ENCODE measurements around the gene SOD2. TPM values are rescaled to one million over a fixed set of nuclear protein-coding genes. Genes with fewer than 3 reads are reported as not detected.

Gene SOD2
- total RNA-seq, 1 experiment from 2014 or later: 69.5 TPM

- Histone ChIP-seq H3K9me3 (ENCODE audit: low read length) (no peaks in the 10 kb centered on the region), H3K4me3 (ENCODE audit: low read length) (peak overlapping the region; percentile 99), H3K9ac (ENCODE audit: low read length) (peak overlapping the region; percentile 97), H3K27me3 (ENCODE audit: low read length) (no peaks in the 10 kb centered on the region), H4K20me1 (ENCODE audit: low read length) (peaks cover 45% of the 10 kb centered on the region), H3K36me3 (ENCODE audit: low read depth, low read length) (peaks cover 15% of the 10 kb centered on the region; the same call in 1 of the 2 replicates), H2AFZ (ENCODE audit: low read length) (no peak overlapping the region), H3K9me2 (replicated peaks; ENCODE audit: low read length) (no peaks in the 10 kb centered on the region), H3K4me2 (ENCODE audit: low read length) (peak overlapping the region; percentile 89), H3K4me1 (ENCODE audit: insufficient read depth, low read length) (peaks cover 16% of the 10 kb centered on the region), H3K79me2 (ENCODE audit: low read length) (peaks cover 95% of the 10 kb centered on the region), H3K27ac (ENCODE audit: low read length) (peak overlapping the region; percentile 40; the same call in 1 of the 2 replicates), H3F3A (ENCODE audit: low read length, unreplicated experiment) (no peaks in the 10 kb centered on the region)
- TF ChIP-seq CTCF (conservative IDR thresholded peaks at IDR 0.05; ENCODE audit: low read depth, low read length) (no peak), EZH2 (IDR thresholded peaks at IDR 0.05; ENCODE audit: low read length, unreplicated experiment) (no peak), EZH2phosphoT487 (IDR thresholded peaks at IDR 0.05; ENCODE audit: borderline replicate concordance, low read length) (no peak)
- DNase-seq (peak; percentile 5), ATAC-seq (peak; percentile 29)
- intact Hi-C loops (cut with micrococcal nuclease): loop anchor here (2.0 kb wide), 2 partner anchors 31 to 61 kb away; partner anchors contain the start of gene TCP1
- POLR2A ChIA-PET (ENCODE audit: unreplicated experiment): no interaction called here
- CTCF ChIA-PET: no interaction called here
- no TSS peak for BruUV-seq (replicated peaks)
These were observed 34.8 kb upstream of the SOD2 start for GRCh38 chr6:159727717-159728445.

DNA sequence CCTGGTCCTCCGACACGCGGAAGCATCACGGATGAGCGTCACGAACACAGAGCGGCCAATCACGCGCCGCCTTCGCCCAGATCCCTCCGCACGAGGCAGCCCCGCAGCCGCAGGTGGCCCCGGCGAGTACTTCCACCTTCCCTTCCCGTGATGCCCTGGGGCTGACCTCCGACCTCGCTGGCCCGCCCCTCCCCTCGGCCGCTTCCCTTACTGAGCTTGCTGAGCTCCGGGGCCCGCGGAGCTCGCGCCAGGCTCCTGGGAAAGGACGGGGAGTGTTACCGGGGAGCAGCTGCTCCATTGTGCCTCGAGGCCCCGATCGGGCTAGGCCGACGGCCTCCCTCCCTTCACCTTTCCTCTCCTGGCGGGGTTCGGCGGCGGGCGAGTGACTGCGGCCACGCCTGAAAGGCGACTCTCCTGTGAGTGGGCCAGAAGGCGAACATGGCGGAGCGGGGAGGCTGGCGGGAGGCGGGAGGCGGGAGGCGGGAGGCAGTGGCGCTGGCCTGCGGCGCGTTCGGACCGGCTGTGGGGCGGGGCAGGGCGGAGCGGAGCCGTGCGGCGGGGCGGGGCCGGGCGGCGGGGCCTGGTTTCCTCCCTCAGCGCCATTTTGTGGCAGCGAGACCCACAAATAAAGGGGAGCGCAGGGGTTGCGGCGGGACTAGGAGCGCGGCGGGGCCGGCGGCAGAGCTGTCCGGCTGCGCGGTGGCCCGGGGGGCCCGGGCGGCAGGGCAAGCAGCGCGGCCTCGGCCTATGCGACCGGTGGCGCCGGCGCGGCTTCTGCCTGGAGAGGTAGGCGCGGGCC is 34.1 kb upstream of the SOD2 start, which contains the start of gene WTAP:
WTAP (plus strand) TSS at position 589 of the 799 bp plus-strand sequence. CDS start 8,760 bp downstream, outside the sequence.
- no peaks in the 10 kb centered on the region for H3F3A ChIP-seq (ENCODE audit: low read length, unreplicated experiment)
- no peaks in the 10 kb centered on the region for H3K9me3 ChIP-seq (ENCODE audit: low read length)
- ChIA-PET CTCF (interaction anchor here (0.6 kb wide), 1 partner anchor 1304 kb away, joined by 3 read pairs; no protein-coding TSS in a partner anchor), POLR2A (ENCODE audit: unreplicated experiment) (interaction anchor here (0.5 to 0.9 kb wide), 11 partner anchors 18 to 1319 kb away, joined by 3 to 11 read pairs (median 5); partner anchors contain the start of gene TCP1)
- BruUV-seq (replicated peaks): no TSS peak
- peak within 1 kb of the TSS; percentile 99 for H3K4me3 ChIP-seq (ENCODE audit: low read length)
- H3K79me2 ChIP-seq (ENCODE audit: low read length): peaks cover 95% of the 10 kb centered on the region
- H3K27ac ChIP-seq (ENCODE audit: low read length): peak within 1 kb of the TSS; percentile 96
- peak within 1 kb of the TSS; percentile 89 for H3K4me2 ChIP-seq (ENCODE audit: low read length)
- peaks cover 15% of the 10 kb centered on the region; the same call in 1 of the 2 replicates for H3K36me3 ChIP-seq (ENCODE audit: low read depth, low read length)
- intact Hi-C loops (cut with micrococcal nuclease): loop anchor here (1.0 to 2.0 kb wide), 3 partner anchors 32 to 62 kb away; partner anchors contain the start of gene TCP1
- DNase-seq (peak; percentile 87), ATAC-seq (peak; percentile 81)
- no peaks in the 10 kb centered on the region for H3K27me3 ChIP-seq (ENCODE audit: low read length)
- H3K9ac ChIP-seq (ENCODE audit: low read length): peak within 1 kb of the TSS; percentile 97
- peaks cover 43% of the 10 kb centered on the region for H4K20me1 ChIP-seq (ENCODE audit: low read length)
- H3K4me1 ChIP-seq (ENCODE audit: insufficient read depth, low read length): peaks cover 16% of the 10 kb centered on the region
- peak within 1 kb of the TSS; percentile 88 for H2AFZ ChIP-seq (ENCODE audit: low read length)
- no peaks in the 10 kb centered on the region for H3K9me2 ChIP-seq (replicated peaks; ENCODE audit: low read length)
- TF ChIP-seq EZH2 (IDR thresholded peaks at IDR 0.05; ENCODE audit: low read length, unreplicated experiment) (no peak), CTCF (conservative IDR thresholded peaks at IDR 0.05; ENCODE audit: low read depth, low read length) (no peak), EZH2phosphoT487 (IDR thresholded peaks at IDR 0.05; ENCODE audit: borderline replicate concordance, low read length) (no peak)

Measured in PC-3 (cell line).